PFSK-1 (cell line): Measurements from ENCODE around the gene ZNF655.

Experiments used
- FOXP2 ChIP-seq: optimal IDR thresholded peaks from 2 replicates; pipeline ENCODE3; 2011; ENCODE audit warnings: borderline replicate concordance, control low read depth, inconsistent platforms; ENCODE audit not compliant: insufficient read depth; ENCODE audit errors: extremely low read length, extremely low read depth
- POLR2AphosphoS5 ChIP-seq: IDR thresholded peaks from 2 replicates; pipeline ENCODE4 v1.6.1; 2012; ENCODE audit warnings: low read depth, mild to moderate bottlenecking, control low read depth, low read length, moderate library complexity

Gene ZNF655

DNA sequence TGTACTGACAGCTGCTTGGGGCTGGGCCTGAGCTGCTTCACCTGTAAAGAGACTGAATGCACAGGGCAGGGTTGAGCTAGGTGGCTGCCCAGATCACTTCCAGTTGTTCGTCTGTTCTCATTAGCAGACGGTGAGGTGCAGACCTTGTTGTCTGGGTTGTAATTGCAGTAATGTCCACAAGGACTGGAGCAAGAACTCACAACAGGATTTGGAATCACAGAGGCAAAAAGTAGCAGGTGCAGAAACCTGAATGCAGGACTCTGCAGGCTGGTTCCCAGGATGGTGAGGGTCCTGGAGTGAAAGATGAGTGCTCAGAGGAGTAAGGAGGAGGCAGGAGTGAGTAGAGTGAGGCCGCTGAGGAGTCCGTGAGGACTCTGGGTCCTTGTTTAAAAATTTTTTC lies 67.5 kb downstream of the ZNF655 start:
- TF ChIP-seq POLR2AphosphoS5 = no peak
- no peak for TF ChIP-seq FOXP2
